Measurements from ENCODE around the gene DGKE.

Gene DGKE

GRCh38 chr17:56892333-56892732 is 58.4 kb downstream of the DGKE start:
- DNase-seq = no peak

- DNase-seq = no peak
Observed at GRCh38 chr17:56893503-56893902, 59.6 kb downstream of the DGKE start.

GRCh38 chr17:56894859-56895455 is 61.0 kb downstream of the DGKE start:
- no peak for DNase-seq

DNA sequence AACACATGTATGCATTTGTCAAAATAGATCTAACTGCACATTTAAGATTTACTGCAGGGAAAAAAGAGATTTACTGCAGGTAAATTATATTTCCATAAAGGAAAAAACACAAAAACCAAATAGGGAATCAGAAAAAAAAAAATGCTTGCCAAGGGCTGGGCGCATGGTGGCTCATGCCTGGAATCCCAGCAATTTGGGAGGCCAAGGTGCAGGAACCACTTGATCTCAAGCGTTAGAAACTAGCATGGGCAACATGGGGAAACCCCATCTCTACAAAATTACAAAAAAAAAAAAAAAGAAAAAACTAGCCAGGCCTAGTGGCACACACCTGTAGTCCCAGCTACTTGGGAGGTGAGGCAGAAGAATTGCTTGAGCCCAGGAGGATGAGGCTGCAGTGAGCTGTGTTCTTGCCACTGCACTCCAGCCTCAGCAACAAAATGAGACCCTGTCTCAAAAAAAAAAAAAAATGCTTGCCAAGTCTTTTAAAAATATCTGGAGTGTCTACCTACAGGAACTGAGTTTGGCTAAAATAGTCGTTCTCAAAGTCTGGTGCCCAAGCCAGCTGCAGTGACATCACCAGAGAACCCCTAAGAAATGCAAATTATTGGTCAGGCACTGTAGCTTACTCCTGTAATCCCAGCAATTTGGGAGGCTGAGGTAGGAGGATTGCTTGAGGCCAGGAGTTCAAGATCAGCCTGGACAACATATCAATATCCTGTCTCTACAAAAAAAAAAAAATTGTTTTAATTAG is 62.4 kb downstream of the DGKE start:
- DNase-seq = no peak

- DNase-seq = no peak
Observed at GRCh38 chr17:56896968-56897359, 63.0 kb downstream of the DGKE start.

- no peak for DNase-seq
Observed at GRCh38 chr17:56897646-56898424, 63.9 kb downstream of the DGKE start.

GRCh38 chr17:56898874-56899273 is 64.9 kb downstream of the DGKE start:
- DNase-seq = no peak

DNA sequence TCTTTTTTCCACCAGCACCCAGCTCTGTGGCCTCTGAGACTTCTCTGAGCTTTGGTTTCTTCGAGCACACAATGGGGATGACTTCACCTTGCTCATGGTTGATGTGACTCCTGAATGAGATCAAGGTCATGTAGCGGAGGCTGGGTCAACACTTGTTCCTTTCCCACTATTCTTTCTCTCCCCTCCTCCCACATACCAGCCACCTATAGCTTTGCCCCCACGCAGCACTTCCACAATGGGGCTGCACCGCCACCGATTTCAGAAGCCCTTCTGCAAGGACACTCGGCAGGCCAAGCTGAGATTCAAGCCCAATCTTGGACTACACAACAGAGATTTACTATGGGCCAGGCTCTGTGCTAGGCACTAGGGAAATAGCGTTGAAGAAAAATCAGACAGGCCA is 65.5 kb downstream of the DGKE start:
- DNase-seq = no peak

- no peak for DNase-seq
Observed at GRCh38 chr17:56902348-56902747, 68.4 kb downstream of the DGKE start.

DNA sequence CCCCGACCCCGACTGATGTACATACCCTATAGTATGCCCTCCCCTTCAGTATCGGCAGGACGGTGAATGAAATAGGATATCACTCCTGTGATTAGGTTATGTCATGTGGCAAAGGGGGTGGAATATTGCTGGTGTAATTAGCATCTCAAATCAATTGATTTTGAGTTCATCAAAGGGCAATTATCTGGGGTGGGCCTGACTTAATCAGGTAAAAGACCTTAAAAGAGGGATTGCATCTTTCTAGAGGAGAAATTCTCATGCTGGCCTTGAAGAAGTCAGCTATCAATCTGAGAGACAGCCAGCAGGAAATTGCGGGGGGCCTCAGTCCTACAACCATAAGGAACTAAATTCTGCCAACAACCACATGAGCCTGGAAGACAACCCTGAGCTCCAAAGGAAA is 69.6 kb downstream of the DGKE start:
- no peak for DNase-seq

GRCh38 chr17:56908001-56908542 is 74.1 kb downstream of the DGKE start:
- peak; percentile 91 for DNase-seq

DNA sequence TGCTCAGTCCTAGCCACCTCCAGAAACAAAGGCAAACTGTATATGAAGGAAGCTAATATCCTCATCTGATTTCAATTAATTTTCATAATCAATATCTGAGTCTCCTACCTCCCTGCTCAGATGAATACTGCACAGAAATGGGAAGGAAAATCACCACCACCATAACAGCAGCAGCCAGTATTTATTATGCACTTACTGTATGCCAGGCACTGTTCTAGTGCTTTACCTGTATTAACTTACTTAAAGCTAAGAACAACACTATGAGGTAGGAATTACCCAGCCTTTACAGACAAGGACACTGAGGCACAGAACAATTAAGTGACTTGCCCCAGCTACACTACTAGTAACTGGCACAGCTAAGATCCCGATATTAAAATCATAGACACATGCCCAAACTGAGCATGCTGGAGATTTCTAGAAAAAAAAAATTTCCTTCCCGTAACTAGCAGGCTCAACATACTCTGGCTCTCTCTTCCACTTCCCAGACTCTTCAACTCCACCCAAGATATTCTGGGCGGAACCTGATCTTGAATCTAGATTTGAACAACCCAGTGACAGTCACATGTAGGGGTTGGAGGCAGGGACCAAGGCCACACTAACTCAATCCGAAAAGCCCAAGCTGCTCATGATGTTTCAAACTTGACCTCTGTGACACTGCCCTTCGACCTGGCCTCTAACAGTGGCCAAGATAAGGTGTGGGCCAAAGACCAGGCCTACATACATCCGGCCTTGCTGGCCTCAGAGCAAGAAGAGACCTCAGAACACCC is 76.0 kb downstream of the DGKE start:
- DNase-seq = peak; percentile 51

- no peak for DNase-seq
Observed at GRCh38 chr17:56910509-56911235, 76.7 kb downstream of the DGKE start.

DNA sequence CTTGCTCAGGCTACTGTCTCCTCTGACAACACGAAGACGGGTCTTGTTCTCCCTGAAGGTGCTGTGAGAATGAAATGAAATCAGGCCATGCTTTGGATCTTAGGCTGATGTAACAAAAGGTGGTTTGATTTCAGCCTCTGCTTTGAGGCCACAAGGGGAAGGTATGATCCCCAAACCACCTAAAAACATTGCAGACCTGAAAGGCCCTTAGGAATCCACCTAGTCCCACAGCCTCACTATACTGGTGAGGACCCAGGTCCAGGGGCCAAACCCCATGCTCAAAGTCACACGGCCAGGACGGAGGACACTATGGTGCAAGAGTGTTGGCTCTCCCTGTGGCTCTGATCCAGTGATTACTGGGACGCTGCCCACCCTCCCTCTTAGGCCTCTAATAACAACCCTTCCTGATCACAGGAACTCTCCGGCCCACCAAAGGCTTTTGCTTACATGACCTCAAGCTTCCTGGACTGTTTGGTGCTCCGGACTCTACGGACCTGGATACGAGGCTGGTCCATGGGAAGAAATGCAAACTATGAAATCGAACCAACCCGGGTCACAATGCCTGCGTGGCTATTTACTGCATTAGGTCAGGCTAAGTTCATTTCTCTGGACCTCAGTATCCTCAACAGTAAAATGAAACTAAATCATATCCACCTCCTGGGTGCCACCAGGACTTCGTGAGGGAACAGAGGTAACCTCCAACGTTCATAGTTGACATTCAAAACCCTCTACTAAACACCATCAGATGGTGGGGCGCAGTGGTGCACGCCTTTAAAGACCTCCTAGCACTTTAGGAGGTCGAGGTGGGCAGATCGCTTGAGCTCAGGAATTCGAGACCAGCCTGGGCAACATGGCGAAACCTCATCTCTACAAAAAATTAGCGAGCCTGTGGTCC is 78.4 kb downstream of the DGKE start:
- DNase-seq = peak; percentile 36

DNA sequence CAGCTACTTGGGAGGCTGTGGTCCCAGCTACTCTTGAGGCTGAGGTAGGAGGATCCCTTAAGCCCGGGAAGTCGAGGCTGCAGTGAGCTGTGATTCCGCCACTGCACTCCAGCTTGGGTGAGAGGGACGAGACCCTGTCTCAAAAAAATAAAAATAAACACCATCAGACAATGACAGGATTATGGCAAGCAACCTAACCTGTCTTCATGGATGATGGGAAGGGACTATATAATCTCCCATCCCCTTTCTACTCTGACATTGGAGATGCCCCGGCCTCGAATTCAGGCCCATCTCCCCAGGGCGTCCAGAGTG is 79.0 kb downstream of the DGKE start:
- DNase-seq = no peak

DNA sequence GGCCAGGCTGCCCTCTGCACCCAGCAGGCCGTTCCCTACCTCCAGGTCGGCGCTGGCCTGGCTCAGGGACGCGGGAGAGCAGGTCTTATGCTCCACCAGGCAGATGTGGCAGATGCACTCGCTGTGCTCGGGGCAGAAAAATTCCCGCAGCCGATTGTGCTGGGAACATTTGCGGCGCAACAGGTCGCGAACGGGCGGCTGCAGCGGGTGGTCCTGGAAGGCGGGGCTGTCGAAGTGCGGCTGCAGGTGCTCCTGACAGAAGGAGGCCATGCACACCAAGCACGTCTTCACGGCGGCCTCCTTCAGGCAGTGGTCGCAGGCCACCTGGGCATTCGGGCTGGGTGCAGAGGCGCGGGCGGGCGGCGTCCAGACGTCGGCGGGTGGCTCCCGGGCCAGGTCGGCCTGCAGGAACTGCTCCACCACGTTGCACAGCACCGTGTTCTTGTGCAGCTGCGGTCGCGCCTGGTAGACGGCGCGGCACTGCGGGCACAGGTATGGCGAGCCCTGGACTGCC is 79.5 kb downstream of the DGKE start:
- DNase-seq = peak; percentile 28

DNA sequence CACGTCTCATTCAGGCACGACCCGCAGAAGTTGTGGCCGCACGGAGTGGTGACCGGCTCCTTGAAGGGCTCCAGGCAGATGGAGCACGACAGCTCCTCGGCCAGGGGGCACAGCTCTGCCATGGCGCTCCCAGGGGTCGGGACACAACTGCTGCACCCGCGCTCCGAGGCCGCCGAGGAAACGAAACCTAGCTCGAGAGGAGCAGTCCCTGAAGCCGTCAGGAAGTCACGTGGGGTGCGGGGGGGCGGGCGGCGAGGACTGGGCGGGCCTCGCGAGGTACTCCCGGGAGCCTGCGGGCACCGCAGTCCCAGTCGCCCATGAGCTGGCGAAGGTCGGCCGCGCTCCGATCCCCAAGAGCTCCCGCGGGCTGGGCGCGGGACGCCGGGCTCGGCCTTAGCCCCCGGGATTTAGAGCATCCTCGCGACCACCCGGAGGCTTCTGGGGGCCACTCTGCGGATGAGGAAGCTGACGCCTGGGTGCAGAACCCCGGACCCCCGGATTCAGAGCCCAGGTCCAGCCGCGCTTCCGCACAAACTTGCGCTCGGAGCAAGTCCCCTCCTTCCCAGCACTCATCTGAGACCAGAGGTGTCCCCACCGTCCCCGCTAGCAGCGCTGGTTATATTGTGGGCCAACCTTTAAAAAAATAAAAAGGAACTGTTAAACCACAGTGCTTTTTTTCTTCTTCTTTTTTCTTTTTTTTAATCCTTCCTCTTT is 80.1 kb downstream of the DGKE start, which contains the start of gene TRIM25:
Gene TRIM25, minus strand, starts transcription at position 183 of the 714 bp plus-strand sequence. Its CDS starts 61 bp downstream, at position 122.
- DNase-seq = peak; percentile 96

DNA sequence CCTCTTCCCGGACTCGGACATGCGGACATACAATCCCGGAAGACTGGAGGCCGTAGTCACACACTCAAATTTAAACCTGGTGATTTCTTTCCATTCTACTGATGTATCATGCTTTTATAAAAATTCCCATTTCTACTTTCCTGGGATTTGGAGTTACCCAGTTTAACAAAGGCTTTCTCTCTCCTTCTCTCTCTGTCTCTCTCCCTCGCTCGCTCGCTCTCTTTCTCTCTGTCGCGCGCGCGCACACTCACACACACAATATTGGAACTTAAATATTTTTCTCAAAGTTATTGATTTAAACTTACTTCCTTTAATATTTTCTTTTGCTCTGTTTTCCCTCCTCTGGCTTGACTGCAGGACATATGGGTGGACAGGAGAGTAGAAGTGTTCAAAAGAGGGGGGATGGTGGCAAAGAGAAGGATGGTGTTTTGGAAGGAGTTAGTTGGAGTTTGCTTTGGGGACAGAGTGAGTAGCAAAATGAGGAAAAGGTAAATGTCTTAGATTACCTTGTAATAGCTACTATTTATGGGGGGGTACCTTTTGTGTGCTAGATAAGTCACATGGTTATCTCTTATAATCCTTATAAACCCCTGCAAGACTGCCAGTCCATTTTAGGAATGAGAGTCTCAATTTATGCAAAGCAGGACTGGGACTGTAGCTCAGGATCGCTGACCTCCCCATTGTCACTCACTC is 80.8 kb downstream of the DGKE start:
- no peak for DNase-seq

DNA sequence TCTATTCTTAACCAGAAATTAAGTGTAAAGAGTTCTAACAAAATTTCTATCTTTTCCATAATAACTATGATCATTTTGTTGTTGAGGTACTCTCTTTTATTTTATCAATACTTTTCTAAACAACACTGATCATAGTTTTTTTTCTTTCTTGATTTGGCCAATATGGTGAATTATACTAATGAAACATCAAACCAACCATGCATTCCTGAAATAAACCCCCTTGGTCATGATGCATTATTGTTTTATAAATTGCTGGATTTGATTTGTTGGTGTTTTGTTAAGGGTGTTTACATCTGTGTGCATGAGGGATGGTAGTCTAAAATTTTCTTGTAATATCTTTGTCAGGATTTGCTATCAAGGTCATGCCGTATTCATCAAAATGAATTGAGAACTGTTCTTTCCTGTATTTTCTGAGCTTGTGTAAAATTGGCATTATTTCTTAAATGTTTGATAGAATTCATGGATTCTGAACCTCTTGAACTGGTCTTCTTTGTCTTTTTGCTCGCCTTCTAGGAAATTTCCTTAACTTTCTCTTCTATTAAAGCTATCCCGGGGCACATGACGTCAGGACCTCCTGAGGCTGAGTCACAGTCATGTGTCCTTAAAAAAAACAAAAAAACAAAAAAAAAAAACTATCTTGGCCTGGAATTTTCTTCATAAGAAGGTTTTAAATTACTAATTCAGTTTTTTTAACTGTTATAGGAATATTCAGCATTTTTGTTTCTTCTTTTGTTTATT is 83.8 kb downstream of the DGKE start:
- DNase-seq = peak; percentile 81
